Measurements from ENCODE around the gene DOHH.

The DOHH gene

GRCh38 chr19:3492919-3493318, 7.6 kb downstream of the DOHH start:
- peaks cover 27% of the 10 kb centered on the region for H3K36me3 Mint-ChIP-seq (ENCODE audit: low read depth)
- H3K9me3 Mint-ChIP-seq = no peaks in the 10 kb centered on the region
- H3K27me3 Mint-ChIP-seq (ENCODE audit: low read depth, poor library complexity) = peaks cover 11% of the 10 kb centered on the region
- H3K4me1 Mint-ChIP-seq = no peaks in the 10 kb centered on the region
- no peak for DNase-seq
- no peak for TF ChIP-seq CTCF (IDR thresholded peaks at IDR 0.05)
- no peak overlapping the region for H3K27ac Mint-ChIP-seq
- no peak overlapping the region for H3K4me3 Mint-ChIP-seq

- no peak for DNase-seq
- no peaks in the 10 kb centered on the region for H3K9me3 Mint-ChIP-seq
- no peak overlapping the region for H3K27ac Mint-ChIP-seq
- peaks cover 26% of the 10 kb centered on the region for H3K36me3 Mint-ChIP-seq (ENCODE audit: low read depth)
- no peak overlapping the region for H3K4me3 Mint-ChIP-seq
- no peak for TF ChIP-seq CTCF (IDR thresholded peaks at IDR 0.05)
- H3K4me1 Mint-ChIP-seq = no peaks in the 10 kb centered on the region
- peaks cover 10% of the 10 kb centered on the region for H3K27me3 Mint-ChIP-seq (ENCODE audit: low read depth, poor library complexity)
Measured at GRCh38 chr19:3492131-3492839, 8.2 kb downstream of the DOHH start.

GRCh38 chr19:3491396-3492119, 8.9 kb downstream of the DOHH start:
- Mint-ChIP-seq H3K27me3 (ENCODE audit: low read depth, poor library complexity) (peaks cover 6% of the 10 kb centered on the region), H3K4me1 (no peaks in the 10 kb centered on the region)

GRCh38 chr19:3483226-3483628, 17.2 kb downstream of the DOHH start, which contains the start of gene SMIM44:
Gene SMIM44 (minus strand): TSS chr19:3483441. CDS start chr19:3483403, 38 bp downstream.
- TF ChIP-seq CTCF (IDR thresholded peaks at IDR 0.05) = no peak
- Mint-ChIP-seq H3K9me3 (no peaks in the 10 kb centered on the region), H3K27me3 (ENCODE audit: low read depth, poor library complexity) (peaks cover 34% of the 10 kb centered on the region), H3K36me3 (ENCODE audit: low read depth) (peaks cover 10% of the 10 kb centered on the region), H3K4me1 (peaks cover 20% of the 10 kb centered on the region), H3K27ac (no peak within 1 kb of the TSS), H3K4me3 (no peak within 1 kb of the TSS)
- DNase-seq = no peak

More at GRCh38 chr19:3491396-3492119, 8.9 kb downstream of the DOHH start:
- H3K9me3 Mint-ChIP-seq = no peaks in the 10 kb centered on the region
- H3K4me3 Mint-ChIP-seq = no peak overlapping the region
- no peak overlapping the region for H3K27ac Mint-ChIP-seq
- no peak for TF ChIP-seq CTCF (IDR thresholded peaks at IDR 0.05)
- DNase-seq = no peak
- H3K36me3 Mint-ChIP-seq (ENCODE audit: low read depth) = peaks cover 24% of the 10 kb centered on the region

GRCh38 chr19:3482507-3483225, 17.8 kb downstream of the DOHH start:
- DNase-seq = no peak
- H3K9me3 Mint-ChIP-seq = no peaks in the 10 kb centered on the region
- no peak overlapping the region for H3K27ac Mint-ChIP-seq
- peaks cover 5% of the 10 kb centered on the region for H3K36me3 Mint-ChIP-seq (ENCODE audit: low read depth)
- H3K4me1 Mint-ChIP-seq = peaks cover 24% of the 10 kb centered on the region
- no peak overlapping the region for H3K4me3 Mint-ChIP-seq
- TF ChIP-seq CTCF (IDR thresholded peaks at IDR 0.05) = no peak
- peaks cover 38% of the 10 kb centered on the region for H3K27me3 Mint-ChIP-seq (ENCODE audit: low read depth, poor library complexity)

Measured in nephron progenitor cell (in vitro differentiated cells).